Cardiac fibroblast (primary cell): Measurements from ENCODE around the gene XPO5.

Experiments used
- DNase-seq, 2 donors: peaks; one replicate each; pipeline versions ENCODE4 v3.0.0 to v3.0.0-alpha.2; 2010; ENCODE audit warnings: low read depth in 2 of 2
- H3K4me3 ChIP-seq, 2 donors: replicated peaks in 1 of 2; 1 replicate in 1 of 2; 2 replicates in 1 of 2; pipeline ENCODE4 v1.5.1; 2011; ENCODE audit warnings: low read depth in 2 of 2, low read length in 2 of 2, mild to moderate bottlenecking in 2 of 2, moderate library complexity in 1 of 2
- CTCF ChIP-seq: IDR thresholded peaks from one replicate; pipeline ENCODE4 v1.5.1; 2011; ENCODE audit warnings: low read depth, mild to moderate bottlenecking, low read length, inconsistent platforms

XPO5 gene

DNA sequence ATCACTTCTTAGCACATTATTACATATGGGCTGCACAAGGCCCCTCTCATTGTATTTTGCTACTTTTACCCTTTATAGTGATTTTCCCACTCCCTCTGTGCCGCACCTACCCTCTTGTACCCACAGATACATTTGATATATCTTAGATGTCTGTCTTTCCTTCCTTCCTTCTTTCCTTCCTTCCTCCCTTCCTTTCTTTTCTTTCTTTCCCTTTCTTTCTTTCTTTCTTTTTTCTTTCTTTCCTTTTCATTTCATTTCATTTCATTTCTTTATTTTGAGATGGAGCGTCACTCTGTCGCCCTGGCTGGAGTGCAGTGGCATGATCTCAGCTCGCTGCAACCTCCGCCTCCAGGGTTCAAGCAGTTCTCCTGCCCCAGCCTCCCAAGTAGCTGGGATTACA is 12.4 kb upstream of the XPO5 start:
- no peak for TF ChIP-seq CTCF

GRCh38 chr6:43584892-43585570 is 9.2 kb upstream of the XPO5 start:
- H3K4me3 ChIP-seq, result no peak overlapping the region
- DNase-seq, result peak in 1 of 2 donors; percentile 55
- TF ChIP-seq CTCF, result no peak

More for the DNA sequence above, 12.4 kb upstream of the XPO5 start:
- no peak overlapping the region for H3K4me3 ChIP-seq
- DNase-seq, result no peak

- DNase-seq, result no peak
Observed at GRCh38 chr6:43582911-43583310, 7.1 kb upstream of the XPO5 start.

DNA sequence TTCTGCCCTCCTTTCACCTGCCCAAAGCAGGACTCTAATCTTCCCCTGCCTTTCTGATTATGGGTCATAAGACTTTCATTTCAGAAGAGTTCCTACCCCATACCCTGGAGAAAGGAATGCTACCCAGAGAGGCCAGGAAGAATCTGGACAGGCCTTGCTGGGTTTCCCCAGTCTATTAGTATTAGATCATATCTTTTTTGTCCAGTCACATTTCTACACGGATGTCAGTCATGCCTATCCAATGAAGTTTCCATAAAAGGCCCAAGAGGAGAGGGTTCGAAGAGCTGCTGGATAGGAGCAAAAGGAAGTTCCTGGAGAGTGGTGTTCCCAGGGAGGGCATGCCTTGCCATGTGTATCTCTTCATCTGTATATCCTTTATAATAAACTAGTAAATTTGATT is 3.3 kb upstream of the XPO5 start:
- peak in 1 of 2 donors; percentile 22 for DNase-seq
- H3K4me3 ChIP-seq, result no peak overlapping the region
- no peak for TF ChIP-seq CTCF

More at GRCh38 chr6:43582911-43583310, 7.1 kb upstream of the XPO5 start:
- no peak for TF ChIP-seq CTCF
- no peak overlapping the region for H3K4me3 ChIP-seq

DNA sequence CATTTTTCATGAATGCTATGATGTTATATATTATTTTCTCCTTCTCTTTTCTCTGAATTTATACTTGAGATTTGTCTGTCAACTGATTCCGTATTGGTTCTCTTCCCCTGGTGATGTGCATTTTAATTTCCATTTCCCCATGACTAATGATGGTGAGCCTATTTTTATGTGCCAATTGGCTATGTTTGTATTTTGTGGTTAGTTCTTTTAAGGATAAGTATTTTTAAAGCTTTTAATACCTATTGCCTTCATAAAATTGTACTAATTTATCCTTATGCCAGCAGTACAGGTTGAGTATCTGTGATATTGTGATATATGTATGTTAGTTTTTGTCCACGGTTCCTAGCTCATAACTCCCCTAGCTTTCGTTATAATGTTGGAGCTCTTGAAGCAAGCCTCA is 2.9 kb upstream of the XPO5 start:
- peak in 1 of 2 donors; percentile 14 for DNase-seq
- H3K4me3 ChIP-seq, result no peak overlapping the region
- no peak for TF ChIP-seq CTCF

GRCh38 chr6:43575105-43575771 is 600 bp downstream of the XPO5 start:
- DNase-seq, result no peak
- TF ChIP-seq CTCF, result no peak
- peak overlapping the region; percentile 99 to 100 for H3K4me3 ChIP-seq
